ENCODE results near the gene ZBTB26. TPM values are rescaled to one million over a fixed set of nuclear protein-coding genes. Genes with fewer than 3 reads are reported as not detected.
"Not testable (repeated sequence)": the region's sequence is repeated elsewhere in the genome, so short reads cannot be mapped to it uniquely, and the experiment has no call there.

The ZBTB26 gene
- total RNA-seq, 1 experiment from 2014 or later: 7.8 TPM

DNA sequence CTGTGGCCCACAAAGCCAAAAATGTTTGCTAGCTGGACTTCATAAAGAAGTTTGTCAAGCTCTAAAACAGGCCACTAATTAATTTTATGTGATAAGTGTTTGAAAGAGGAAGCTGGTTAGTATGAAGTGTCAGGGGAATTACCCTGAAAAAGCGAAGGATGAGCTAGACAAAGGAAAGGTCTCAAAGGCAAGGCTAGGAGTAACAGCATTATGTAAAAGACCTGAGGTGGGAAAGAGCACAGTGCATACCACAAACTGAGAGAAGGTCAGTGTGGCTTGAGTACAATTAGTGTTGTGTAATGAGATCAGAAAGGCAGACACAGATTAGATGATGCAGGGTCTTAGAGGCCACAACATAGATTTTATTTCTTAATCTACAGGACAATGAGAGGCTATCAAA, 55.8 kb downstream of the ZBTB26 start (continued):
- TF ChIP-seq, protein P1, sequence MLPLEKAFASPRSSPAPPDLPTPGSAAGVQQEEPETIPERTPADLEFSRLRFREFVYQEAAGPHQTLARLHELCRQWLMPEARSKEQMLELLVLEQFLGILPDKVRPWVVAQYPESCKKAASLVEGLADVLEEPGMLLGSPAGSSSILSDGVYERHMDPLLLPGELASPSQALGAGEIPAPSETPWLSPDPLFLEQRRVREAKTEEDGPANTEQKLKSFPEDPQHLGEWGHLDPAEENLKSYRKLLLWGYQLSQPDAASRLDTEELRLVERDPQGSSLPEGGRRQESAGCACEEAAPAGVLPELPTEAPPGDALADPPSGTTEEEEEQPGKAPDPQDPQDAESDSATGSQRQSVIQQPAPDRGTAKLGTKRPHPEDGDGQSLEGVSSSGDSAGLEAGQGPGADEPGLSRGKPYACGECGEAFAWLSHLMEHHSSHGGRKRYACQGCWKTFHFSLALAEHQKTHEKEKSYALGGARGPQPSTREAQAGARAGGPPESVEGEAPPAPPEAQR (CRISPR knock-in tag; IDR thresholded peaks at IDR 0.05): no peak
- TF ChIP-seq, protein P2, sequence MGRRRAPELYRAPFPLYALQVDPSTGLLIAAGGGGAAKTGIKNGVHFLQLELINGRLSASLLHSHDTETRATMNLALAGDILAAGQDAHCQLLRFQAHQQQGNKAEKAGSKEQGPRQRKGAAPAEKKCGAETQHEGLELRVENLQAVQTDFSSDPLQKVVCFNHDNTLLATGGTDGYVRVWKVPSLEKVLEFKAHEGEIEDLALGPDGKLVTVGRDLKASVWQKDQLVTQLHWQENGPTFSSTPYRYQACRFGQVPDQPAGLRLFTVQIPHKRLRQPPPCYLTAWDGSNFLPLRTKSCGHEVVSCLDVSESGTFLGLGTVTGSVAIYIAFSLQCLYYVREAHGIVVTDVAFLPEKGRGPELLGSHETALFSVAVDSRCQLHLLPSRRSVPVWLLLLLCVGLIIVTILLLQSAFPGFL (CRISPR knock-in tag; IDR thresholded peaks at IDR 0.05; ENCODE audit: borderline replicate concordance): no peak
- TF ChIP-seq FOXP1 (CRISPR knock-in tag; IDR thresholded peaks at IDR 0.05; ENCODE audit: borderline replicate concordance) (no peak), TCF7 (CRISPR knock-in tag; IDR thresholded peaks at IDR 0.05; ENCODE audit: low read depth) (no peak)
- TF ChIP-seq, protein P3, sequence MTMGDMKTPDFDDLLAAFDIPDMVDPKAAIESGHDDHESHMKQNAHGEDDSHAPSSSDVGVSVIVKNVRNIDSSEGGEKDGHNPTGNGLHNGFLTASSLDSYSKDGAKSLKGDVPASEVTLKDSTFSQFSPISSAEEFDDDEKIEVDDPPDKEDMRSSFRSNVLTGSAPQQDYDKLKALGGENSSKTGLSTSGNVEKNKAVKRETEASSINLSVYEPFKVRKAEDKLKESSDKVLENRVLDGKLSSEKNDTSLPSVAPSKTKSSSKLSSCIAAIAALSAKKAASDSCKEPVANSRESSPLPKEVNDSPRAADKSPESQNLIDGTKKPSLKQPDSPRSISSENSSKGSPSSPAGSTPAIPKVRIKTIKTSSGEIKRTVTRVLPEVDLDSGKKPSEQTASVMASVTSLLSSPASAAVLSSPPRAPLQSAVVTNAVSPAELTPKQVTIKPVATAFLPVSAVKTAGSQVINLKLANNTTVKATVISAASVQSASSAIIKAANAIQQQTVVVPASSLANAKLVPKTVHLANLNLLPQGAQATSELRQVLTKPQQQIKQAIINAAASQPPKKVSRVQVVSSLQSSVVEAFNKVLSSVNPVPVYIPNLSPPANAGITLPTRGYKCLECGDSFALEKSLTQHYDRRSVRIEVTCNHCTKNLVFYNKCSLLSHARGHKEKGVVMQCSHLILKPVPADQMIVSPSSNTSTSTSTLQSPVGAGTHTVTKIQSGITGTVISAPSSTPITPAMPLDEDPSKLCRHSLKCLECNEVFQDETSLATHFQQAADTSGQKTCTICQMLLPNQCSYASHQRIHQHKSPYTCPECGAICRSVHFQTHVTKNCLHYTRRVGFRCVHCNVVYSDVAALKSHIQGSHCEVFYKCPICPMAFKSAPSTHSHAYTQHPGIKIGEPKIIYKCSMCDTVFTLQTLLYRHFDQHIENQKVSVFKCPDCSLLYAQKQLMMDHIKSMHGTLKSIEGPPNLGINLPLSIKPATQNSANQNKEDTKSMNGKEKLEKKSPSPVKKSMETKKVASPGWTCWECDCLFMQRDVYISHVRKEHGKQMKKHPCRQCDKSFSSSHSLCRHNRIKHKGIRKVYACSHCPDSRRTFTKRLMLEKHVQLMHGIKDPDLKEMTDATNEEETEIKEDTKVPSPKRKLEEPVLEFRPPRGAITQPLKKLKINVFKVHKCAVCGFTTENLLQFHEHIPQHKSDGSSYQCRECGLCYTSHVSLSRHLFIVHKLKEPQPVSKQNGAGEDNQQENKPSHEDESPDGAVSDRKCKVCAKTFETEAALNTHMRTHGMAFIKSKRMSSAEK (CRISPR knock-in tag; IDR thresholded peaks at IDR 0.05; ENCODE audit: borderline replicate concordance): no peak
- TF ChIP-seq, protein P4, sequence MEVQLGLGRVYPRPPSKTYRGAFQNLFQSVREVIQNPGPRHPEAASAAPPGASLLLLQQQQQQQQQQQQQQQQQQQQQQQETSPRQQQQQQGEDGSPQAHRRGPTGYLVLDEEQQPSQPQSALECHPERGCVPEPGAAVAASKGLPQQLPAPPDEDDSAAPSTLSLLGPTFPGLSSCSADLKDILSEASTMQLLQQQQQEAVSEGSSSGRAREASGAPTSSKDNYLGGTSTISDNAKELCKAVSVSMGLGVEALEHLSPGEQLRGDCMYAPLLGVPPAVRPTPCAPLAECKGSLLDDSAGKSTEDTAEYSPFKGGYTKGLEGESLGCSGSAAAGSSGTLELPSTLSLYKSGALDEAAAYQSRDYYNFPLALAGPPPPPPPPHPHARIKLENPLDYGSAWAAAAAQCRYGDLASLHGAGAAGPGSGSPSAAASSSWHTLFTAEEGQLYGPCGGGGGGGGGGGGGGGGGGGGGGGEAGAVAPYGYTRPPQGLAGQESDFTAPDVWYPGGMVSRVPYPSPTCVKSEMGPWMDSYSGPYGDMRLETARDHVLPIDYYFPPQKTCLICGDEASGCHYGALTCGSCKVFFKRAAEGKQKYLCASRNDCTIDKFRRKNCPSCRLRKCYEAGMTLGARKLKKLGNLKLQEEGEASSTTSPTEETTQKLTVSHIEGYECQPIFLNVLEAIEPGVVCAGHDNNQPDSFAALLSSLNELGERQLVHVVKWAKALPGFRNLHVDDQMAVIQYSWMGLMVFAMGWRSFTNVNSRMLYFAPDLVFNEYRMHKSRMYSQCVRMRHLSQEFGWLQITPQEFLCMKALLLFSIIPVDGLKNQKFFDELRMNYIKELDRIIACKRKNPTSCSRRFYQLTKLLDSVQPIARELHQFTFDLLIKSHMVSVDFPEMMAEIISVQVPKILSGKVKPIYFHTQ (CRISPR knock-in tag; IDR thresholded peaks at IDR 0.05): no peak
- TF ChIP-seq, protein P5, sequence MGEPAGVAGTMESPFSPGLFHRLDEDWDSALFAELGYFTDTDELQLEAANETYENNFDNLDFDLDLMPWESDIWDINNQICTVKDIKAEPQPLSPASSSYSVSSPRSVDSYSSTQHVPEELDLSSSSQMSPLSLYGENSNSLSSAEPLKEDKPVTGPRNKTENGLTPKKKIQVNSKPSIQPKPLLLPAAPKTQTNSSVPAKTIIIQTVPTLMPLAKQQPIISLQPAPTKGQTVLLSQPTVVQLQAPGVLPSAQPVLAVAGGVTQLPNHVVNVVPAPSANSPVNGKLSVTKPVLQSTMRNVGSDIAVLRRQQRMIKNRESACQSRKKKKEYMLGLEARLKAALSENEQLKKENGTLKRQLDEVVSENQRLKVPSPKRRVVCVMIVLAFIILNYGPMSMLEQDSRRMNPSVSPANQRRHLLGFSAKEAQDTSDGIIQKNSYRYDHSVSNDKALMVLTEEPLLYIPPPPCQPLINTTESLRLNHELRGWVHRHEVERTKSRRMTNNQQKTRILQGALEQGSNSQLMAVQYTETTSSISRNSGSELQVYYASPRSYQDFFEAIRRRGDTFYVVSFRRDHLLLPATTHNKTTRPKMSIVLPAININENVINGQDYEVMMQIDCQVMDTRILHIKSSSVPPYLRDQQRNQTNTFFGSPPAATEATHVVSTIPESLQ (CRISPR knock-in tag; IDR thresholded peaks at IDR 0.05): no peak
- TF ChIP-seq, protein P6, sequence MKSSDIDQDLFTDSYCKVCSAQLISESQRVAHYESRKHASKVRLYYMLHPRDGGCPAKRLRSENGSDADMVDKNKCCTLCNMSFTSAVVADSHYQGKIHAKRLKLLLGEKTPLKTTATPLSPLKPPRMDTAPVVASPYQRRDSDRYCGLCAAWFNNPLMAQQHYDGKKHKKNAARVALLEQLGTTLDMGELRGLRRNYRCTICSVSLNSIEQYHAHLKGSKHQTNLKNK (CRISPR knock-in tag; IDR thresholded peaks at IDR 0.05): no peak

DNA sequence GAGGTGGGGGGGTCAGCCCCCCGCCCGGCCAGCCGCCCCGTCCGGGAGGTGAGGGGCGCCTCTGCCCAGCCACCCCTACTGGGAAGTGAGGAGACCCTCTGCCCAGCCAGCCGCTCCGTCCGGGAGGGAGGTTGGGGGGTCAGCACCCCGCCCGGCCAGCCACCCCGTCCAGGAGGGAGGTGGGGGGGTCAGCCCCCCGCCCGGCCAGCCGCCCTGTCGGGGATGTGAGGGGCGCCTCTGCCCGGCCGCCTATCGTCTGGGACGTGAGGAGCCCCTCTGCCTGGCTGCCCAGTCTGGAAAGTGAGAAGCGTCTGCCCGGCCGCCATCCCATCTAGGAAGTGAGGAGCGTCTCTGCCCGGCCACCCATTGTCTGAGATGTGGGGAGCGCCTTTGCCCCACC, 64.0 kb downstream of the ZBTB26 start:
- POLR2A ChIA-PET; DNase-seq (ENCODE audit: low spot score); H3K27ac Mint-ChIP-seq; H3K4me3 Mint-ChIP-seq; H3K27me3 Mint-ChIP-seq (ENCODE audit: low read depth); H3K4me1 Mint-ChIP-seq; ATAC-seq; CTCF ChIA-PET; H3K9me3 Mint-ChIP-seq: not testable (repeated sequence)
- peaks cover 58% of the 10 kb centered on the region for H3K36me3 Mint-ChIP-seq

DNA sequence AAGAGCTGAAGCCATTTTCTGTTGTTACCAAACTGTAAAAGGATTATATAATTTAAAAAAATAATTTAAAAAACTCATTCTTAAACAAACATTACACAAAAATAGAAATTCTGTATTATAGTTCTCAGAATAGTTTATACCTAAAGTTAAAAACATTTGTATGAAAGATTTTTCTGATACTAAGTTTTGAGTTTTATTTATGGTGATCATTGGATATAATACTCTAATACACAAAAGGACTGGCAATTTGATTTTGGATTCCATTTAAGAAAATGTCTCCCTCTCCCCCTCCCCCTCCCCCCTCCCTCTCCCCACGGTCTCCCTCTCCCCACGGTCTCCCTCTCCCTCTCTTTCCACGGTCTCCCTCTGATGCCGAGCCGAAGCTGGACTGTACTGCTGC, 65.2 kb downstream of the ZBTB26 start:
- no peaks in the 10 kb centered on the region for H3K4me1 Mint-ChIP-seq
- ChIA-PET POLR2A (no interaction called here), CTCF (no interaction called here)
- H3K36me3 Mint-ChIP-seq: peaks cover 56% of the 10 kb centered on the region
- H3K4me3 Mint-ChIP-seq: no peak overlapping the region
- DNase-seq (ENCODE audit: low spot score): no peak
- H3K27me3 Mint-ChIP-seq (ENCODE audit: low read depth): no peaks in the 10 kb centered on the region
- ATAC-seq: no peak
- no peak overlapping the region for H3K27ac Mint-ChIP-seq
- peaks cover 3% of the 10 kb centered on the region; the same call in 1 of the 2 replicates for H3K9me3 Mint-ChIP-seq
- TF ChIP-seq, protein P7, sequence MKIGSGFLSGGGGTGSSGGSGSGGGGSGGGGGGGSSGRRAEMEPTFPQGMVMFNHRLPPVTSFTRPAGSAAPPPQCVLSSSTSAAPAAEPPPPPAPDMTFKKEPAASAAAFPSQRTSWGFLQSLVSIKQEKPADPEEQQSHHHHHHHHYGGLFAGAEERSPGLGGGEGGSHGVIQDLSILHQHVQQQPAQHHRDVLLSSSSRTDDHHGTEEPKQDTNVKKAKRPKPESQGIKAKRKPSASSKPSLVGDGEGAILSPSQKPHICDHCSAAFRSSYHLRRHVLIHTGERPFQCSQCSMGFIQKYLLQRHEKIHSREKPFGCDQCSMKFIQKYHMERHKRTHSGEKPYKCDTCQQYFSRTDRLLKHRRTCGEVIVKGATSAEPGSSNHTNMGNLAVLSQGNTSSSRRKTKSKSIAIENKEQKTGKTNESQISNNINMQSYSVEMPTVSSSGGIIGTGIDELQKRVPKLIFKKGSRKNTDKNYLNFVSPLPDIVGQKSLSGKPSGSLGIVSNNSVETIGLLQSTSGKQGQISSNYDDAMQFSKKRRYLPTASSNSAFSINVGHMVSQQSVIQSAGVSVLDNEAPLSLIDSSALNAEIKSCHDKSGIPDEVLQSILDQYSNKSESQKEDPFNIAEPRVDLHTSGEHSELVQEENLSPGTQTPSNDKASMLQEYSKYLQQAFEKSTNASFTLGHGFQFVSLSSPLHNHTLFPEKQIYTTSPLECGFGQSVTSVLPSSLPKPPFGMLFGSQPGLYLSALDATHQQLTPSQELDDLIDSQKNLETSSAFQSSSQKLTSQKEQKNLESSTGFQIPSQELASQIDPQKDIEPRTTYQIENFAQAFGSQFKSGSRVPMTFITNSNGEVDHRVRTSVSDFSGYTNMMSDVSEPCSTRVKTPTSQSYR (CRISPR knock-in tag; IDR thresholded peaks at IDR 0.05): no peak
- no peak for TF ChIP-seq ZNF423 (CRISPR knock-in tag; IDR thresholded peaks at IDR 0.05)
- TF ChIP-seq, protein P8, sequence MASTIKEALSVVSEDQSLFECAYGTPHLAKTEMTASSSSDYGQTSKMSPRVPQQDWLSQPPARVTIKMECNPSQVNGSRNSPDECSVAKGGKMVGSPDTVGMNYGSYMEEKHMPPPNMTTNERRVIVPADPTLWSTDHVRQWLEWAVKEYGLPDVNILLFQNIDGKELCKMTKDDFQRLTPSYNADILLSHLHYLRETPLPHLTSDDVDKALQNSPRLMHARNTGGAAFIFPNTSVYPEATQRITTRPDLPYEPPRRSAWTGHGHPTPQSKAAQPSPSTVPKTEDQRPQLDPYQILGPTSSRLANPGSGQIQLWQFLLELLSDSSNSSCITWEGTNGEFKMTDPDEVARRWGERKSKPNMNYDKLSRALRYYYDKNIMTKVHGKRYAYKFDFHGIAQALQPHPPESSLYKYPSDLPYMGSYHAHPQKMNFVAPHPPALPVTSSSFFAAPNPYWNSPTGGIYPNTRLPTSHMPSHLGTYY (CRISPR knock-in tag; IDR thresholded peaks at IDR 0.05): no peak
- no peak for TF ChIP-seq SOX15 (CRISPR knock-in tag; IDR thresholded peaks at IDR 0.05)
- TF ChIP-seq ZNF232 (CRISPR knock-in tag; IDR thresholded peaks at IDR 0.05): no peak
- TF ChIP-seq TCF7 (CRISPR knock-in tag; IDR thresholded peaks at IDR 0.05; ENCODE audit: low read depth): no peak

Data from WTC11 (cell line).